Spleen (tissue), 7 donors: ENCODE data around the gene APOL6.

Source experiments
- CTCF ChIP-seq, 11 experiments: fragments of 200-600 bp in 7 of 11; fragments of 450-650 bp in 4 of 11; sonication (generic) in 4 of 11; IDR thresholded peaks in 8 of 11; conservative IDR thresholded peaks in 3 of 11; 1 replicate in 7 of 11; 2 replicates in 4 of 11; pipeline versions ENCODE4 v1.4.0 to v1.8.0; 2016 to 2021; ENCODE audit warnings: antibody characterized with exemption in 11 of 11, inconsistent platforms in 4 of 11, mild to moderate bottlenecking in 1 of 11
- POLR2A ChIP-seq, 3 donors: fragments of 450-650 bp; IDR thresholded peaks; one replicate each; pipeline ENCODE4 v1.5.1; 2017; ENCODE audit warnings: antibody characterized with exemption in 3 of 3, mild to moderate bottlenecking in 1 of 3
- POLR2AphosphoS5 ChIP-seq, 3 donors: sonication (generic); formaldehyde crosslinking; IDR thresholded peaks; one replicate each; pipeline ENCODE4 v1.5.1; 2017; ENCODE audit warnings: antibody characterized with exemption in 3 of 3
- donor health status: DM: no; HTN: no; CAD: no; lungs with moderate emphysema.
- donor health status: DM: no; HTN: no; CAD: no.
- donor health status: DM: no; HTN: no; CAD: no.

- TF ChIP-seq CTCF (IDR thresholded peaks at IDR 0.05 in 8 of 11, conservative IDR thresholded peaks at IDR 0.05 in 3 of 11) (no peak), POLR2A (IDR thresholded peaks at IDR 0.05) (no peak), POLR2AphosphoS5 (IDR thresholded peaks at IDR 0.05) (no peak)
These were observed 42.3 kb upstream of the APOL6 start for GRCh38 chr22:35605851-35606481.
